GM12873 (cell line): ENCODE results near the gene HM13.

Experiments used
- CTCF ChIP-seq: IDR thresholded peaks from 2 replicates; pipeline ENCODE4 v1.5.1; 2012; ENCODE audit warnings: low read depth, mild to moderate bottlenecking, moderate library complexity, low read length, control low read depth; ENCODE audit not compliant: insufficient read depth; ENCODE audit errors: missing control alignments

The HM13 gene

GRCh38 chr20:31494131-31494530, 20.1 kb upstream of the HM13 start:
- peak; percentile 40 for TF ChIP-seq CTCF

GRCh38 chr20:31496761-31497295, 17.4 kb upstream of the HM13 start:
- TF ChIP-seq CTCF, result no peak

GRCh38 chr20:31497838-31498540, 16.3 kb upstream of the HM13 start:
- no peak for TF ChIP-seq CTCF

- TF ChIP-seq CTCF, result no peak
Observed at GRCh38 chr20:31500527-31500926, 13.7 kb upstream of the HM13 start.

- TF ChIP-seq CTCF, result peak; percentile 85
Observed at GRCh38 chr20:31502884-31503673, 11.2 kb upstream of the HM13 start.

- TF ChIP-seq CTCF, result no peak
Observed at GRCh38 chr20:31505903-31506302, 8.3 kb upstream of the HM13 start.

- TF ChIP-seq CTCF, result no peak
Observed at GRCh38 chr20:31508517-31509244, 5.6 kb upstream of the HM13 start.
